Measurements from ENCODE around the gene GZF1.

Gene GZF1

GRCh38 chr20:23417861-23418260, 55.9 kb downstream of the GZF1 start:
- no peak for DNase-seq (ENCODE audit: low read depth, low spot score)

DNA sequence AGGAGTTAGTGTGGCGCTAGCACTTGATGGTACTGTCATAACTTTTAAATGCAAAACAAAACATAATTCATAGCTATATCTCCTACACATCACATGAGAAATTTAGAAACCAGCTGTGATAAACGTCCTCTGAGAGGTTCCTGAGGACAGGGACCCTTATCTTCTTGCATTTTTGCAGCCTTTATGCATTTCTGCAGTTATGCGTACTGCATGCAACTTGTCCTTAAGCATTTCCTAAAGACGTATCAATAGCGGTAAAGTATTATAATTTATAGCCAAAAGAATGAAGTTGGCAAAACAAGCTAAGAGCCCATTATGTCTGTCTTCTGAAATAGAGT, 57.6 kb downstream of the GZF1 start:
- WGBS (ENCODE audit: insufficient coverage, insufficient read length), result no CpG with 5 or more reads among the region's 5 CpGs
- H3K27me3 ChIP-seq (ENCODE audit: control insufficient read depth, insufficient read depth, low read length), result no peaks in the 10 kb centered on the region
- no peak for DNase-seq (ENCODE audit: low read depth, low spot score)
- H3K4me1 ChIP-seq (ENCODE audit: control insufficient read depth, insufficient read depth, low read length), result no peaks in the 10 kb centered on the region; the same call in 1 of the 2 replicates
- H3K27ac ChIP-seq (ENCODE audit: low read length), result no peak overlapping the region
- no peaks in the 10 kb centered on the region for H3K36me3 ChIP-seq (ENCODE audit: control insufficient read depth, insufficient read depth, low read length)
- no peaks in the 10 kb centered on the region for H3K9me3 ChIP-seq (ENCODE audit: control insufficient read depth, insufficient read depth, low read length)
- no peak overlapping the region; the same call in 1 of the 2 replicates for H3K4me3 ChIP-seq (ENCODE audit: low read length)

More at GRCh38 chr20:23417861-23418260, 55.9 kb downstream of the GZF1 start:
- Histone ChIP-seq H3K27me3 (ENCODE audit: control insufficient read depth, insufficient read depth, low read length) (no peaks in the 10 kb centered on the region), H3K9me3 (ENCODE audit: control insufficient read depth, insufficient read depth, low read length) (no peaks in the 10 kb centered on the region), H3K36me3 (ENCODE audit: control insufficient read depth, insufficient read depth, low read length) (no peaks in the 10 kb centered on the region), H3K27ac (ENCODE audit: low read length) (no peak overlapping the region), H3K4me1 (ENCODE audit: control insufficient read depth, insufficient read depth, low read length) (no peaks in the 10 kb centered on the region; the same call in 1 of the 2 replicates), H3K4me3 (ENCODE audit: low read length) (no peak overlapping the region)

GRCh38 chr20:23419995-23420901, 58.3 kb downstream of the GZF1 start:
- Histone ChIP-seq H3K4me1 (ENCODE audit: control insufficient read depth, insufficient read depth, low read length) (no peaks in the 10 kb centered on the region; the same call in 1 of the 2 replicates), H3K36me3 (ENCODE audit: control insufficient read depth, insufficient read depth, low read length) (no peaks in the 10 kb centered on the region), H3K27ac (ENCODE audit: low read length) (no peak overlapping the region), H3K9me3 (ENCODE audit: control insufficient read depth, insufficient read depth, low read length) (no peaks in the 10 kb centered on the region), H3K27me3 (ENCODE audit: control insufficient read depth, insufficient read depth, low read length) (no peaks in the 10 kb centered on the region), H3K4me3 (ENCODE audit: low read length) (peak overlapping the region; percentile 83)
- WGBS (ENCODE audit: insufficient coverage, insufficient read length), result no CpG with 5 or more reads among the region's 58 CpGs
- DNase-seq (ENCODE audit: low read depth, low spot score), result no peak

DNA sequence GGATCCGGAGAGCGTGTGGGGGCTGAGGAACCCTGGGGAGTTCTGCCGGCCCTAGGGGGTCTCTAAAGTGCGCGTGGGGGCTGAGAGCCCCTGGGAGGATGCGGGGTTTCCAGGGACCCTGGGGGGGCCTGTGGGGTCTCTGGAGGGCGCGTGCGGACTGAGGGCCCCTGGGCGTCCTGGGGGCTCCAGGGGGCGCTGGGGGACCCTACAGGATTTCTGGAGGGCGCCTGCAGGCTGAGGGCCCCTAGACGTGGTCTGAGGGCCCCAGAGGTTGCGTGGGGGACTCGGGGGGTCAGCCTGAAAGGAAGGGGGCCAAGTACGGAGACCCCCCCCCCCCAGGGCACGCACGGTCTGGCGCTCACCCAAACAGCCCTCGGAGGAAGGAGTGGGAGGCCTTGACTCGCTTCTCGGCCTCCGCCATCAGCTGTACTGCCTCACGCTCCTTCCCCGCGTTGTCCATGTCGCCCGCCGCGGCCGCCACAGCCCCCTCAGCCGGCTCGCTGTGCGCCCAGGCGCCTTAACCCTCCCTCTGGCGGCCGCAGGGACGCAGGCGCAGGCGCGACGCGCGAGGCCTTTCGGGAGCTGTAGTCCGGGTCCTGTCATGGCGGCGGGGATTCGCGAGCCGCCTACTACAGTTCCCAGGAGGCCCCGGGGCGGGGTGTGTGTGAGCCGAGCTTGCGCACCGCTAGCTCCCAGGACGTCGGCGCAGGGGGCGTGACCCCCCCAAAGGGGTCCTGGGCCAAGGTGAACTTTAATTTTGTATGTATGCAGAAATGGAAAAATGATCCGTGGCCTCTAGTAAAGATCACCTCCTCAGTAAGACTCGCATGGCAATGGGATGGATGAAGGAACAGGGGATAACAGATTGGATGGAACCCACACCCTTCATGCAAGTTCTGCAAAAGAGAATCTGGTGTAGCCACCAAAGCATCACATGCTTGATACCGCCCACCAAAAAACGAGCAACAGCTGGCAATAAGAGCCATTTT, 59.3 kb downstream of the GZF1 start, which contains the start of gene NAPB:
NAPB (minus strand) TSS at position 546 of the 989 bp plus-strand sequence; CDS start at position 460, 86 bp downstream.
- Histone ChIP-seq H3K9me3 (ENCODE audit: control insufficient read depth, insufficient read depth, low read length) (no peaks in the 10 kb centered on the region), H3K4me1 (ENCODE audit: control insufficient read depth, insufficient read depth, low read length) (no peaks in the 10 kb centered on the region; the same call in 1 of the 2 replicates), H3K4me3 (ENCODE audit: low read length) (peak within 1 kb of the TSS; percentile 83), H3K27me3 (ENCODE audit: control insufficient read depth, insufficient read depth, low read length) (no peaks in the 10 kb centered on the region), H3K27ac (ENCODE audit: low read length) (no peak within 1 kb of the TSS), H3K36me3 (ENCODE audit: control insufficient read depth, insufficient read depth, low read length) (no peaks in the 10 kb centered on the region)
- DNase-seq (ENCODE audit: low read depth, low spot score), result peak; percentile 84
- WGBS (ENCODE audit: insufficient coverage, insufficient read length), result no CpG with 5 or more reads among the region's 64 CpGs

Measured in iPS DF 6.9 (cell line).